SJSA1 (cell line): Measurements from ENCODE around the gene MKNK1. TPM values are rescaled to one million over a fixed set of nuclear protein-coding genes. Genes with fewer than 3 reads are reported as not detected.

Source experiments
- total RNA-seq: library from RNA; depleted of rRNA; stranded (reverse); fragments of >200 nt; shearing (Covaris generic); gene quantifications from 2 replicates; pipeline ENCODE4 v1.2.3, GENCODE V29; 2014; rRNA removed

Gene MKNK1
- total RNA-seq, 1 experiment from 2014 or later = 21.3 TPM

Other genes starting within 250 kb of the MKNK1 start
- 0.74 TPM in 1 of 2 replicates, not detected in the other for gene FAAH, start 210.0 kb downstream of the MKNK1 start, total RNA-seq
- not detected in 2 replicates for gene DMBX1, start 114.4 kb downstream of the MKNK1 start, total RNA-seq
- not detected in 2 replicates for gene KNCN, start 52.6 kb downstream of the MKNK1 start, total RNA-seq
- 5.0 TPM in 2 replicates for gene MOB3C, start 12.5 kb upstream of the MKNK1 start, total RNA-seq
- 60.5 and 63.2 TPM in 2 replicates for gene ATPAF1, start 64.1 kb upstream of the MKNK1 start, total RNA-seq
- gene TEX38, start 67.6 kb upstream of the MKNK1 start, total RNA-seq = not detected in 2 replicates
- 65.3 and 98.7 TPM in 2 replicates for gene EFCAB14, start 114.8 kb upstream of the MKNK1 start, total RNA-seq
- gene CYP4B1, start 194.8 kb upstream of the MKNK1 start, total RNA-seq = not detected in 2 replicates